NCI-H2196 treated with DMSO at 0.1 percent for 48 hours (cell line): Measurements from ENCODE around the gene SAMD7.

ENCODE experiments used
- DNase-seq: peaks from one replicate; lab custom pipeline; 2025; ENCODE audit not compliant: unreplicated experiment; lab: John Stamatoyannopoulos, UW

The SAMD7 gene, protein sequence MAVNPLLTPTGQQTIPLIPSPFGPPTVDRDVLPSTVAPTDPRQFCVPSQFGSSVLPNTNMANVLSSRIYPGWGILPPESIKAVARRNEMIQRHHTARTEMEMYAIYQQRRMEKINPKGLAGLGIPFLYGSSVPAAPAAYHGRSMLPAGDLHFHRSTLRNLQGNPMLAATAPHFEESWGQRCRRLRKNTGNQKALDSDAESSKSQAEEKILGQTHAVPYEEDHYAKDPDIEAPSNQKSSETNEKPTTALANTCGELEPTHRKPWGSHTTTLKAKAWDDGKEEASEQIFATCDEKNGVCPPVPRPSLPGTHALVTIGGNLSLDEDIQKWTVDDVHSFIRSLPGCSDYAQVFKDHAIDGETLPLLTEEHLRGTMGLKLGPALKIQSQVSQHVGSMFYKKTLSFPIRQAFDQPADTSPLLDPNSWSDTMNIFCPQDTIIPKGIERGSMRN

DNA sequence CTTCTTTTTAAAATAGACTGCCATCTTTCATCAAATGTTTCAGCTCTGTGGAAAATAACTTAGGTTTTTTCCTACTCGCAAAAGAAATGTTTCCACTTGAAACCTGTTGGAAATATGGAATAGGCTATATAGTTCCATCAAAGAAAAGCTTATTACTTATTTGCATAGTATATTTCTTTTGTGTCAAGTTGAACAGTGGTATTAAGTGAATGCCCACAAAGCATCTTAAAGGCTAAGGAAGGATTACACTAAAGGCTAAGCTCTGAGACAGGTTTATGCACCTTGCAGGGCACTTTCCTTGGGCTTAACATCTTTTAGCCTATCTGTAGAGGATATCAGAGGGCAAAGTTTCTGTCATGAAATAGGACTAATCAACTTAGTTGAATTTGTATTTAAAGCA, at the start of gene SAMD7:
SAMD7 (plus strand) TSS at position 301 of the 400 bp plus-strand sequence. CDS start 7,927 bp downstream, outside the sequence.
- DNase-seq, result no peak

DNA sequence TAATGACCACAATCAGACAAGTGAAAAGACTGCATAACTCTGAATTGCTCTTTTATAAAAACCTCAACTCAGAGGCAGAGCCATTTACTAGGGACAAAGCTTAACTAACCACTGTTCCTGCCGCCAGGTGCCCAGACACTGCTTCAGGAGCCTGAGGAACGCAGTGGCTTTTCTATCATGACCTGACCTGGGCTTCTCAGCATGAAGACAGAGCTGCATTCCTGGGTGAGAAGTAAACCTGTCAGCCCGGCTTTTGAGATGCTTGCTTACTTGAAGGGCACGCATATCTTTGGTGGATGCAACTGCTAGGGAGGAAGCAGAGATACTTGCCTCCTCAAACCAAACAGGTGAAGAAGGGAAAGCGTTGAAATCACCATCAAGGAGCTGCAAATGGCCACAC, 49.5 kb upstream of the SAMD7 start:
- no peak for DNase-seq

DNA sequence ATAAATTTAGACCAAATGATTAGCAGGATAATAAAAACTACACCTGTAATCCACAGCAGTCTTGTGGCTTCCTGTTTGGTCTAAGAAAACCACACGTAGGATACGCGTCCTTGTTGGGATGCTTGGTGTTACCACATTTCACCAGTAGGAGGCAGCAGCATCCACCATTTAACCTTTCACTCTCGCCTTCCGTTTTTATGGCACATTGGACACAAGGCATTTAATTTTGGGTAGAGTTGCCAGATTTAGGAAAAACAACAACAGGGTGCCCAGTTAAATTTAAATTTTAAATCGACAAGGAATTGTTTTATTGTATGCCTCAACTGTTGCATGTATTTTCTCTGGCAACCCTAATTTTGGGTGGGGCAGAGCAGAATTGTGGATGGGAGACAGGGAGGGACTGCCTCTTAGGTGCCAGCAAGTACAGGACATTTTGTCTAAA, 47.9 kb upstream of the SAMD7 start:
- peak; percentile 40 for DNase-seq

DNA sequence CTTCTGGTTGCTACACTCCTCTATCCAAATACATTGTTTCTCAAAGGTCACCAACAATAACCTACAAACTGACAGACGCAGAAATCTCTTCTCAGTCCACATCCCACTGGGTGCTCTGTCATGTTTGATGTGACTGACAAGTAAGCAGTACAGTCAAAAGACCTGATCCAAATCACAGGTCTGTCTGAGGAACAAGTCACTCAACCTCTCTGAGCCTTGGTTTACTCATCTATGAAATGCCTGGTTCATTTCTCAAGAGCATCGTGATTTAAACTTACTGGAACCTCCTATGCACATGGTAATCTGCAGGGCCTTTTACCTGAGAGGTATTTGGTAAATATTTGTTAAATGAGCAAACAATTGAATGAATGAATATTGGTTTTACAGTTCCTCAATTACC, 47.1 kb upstream of the SAMD7 start:
- no peak for DNase-seq

DNA sequence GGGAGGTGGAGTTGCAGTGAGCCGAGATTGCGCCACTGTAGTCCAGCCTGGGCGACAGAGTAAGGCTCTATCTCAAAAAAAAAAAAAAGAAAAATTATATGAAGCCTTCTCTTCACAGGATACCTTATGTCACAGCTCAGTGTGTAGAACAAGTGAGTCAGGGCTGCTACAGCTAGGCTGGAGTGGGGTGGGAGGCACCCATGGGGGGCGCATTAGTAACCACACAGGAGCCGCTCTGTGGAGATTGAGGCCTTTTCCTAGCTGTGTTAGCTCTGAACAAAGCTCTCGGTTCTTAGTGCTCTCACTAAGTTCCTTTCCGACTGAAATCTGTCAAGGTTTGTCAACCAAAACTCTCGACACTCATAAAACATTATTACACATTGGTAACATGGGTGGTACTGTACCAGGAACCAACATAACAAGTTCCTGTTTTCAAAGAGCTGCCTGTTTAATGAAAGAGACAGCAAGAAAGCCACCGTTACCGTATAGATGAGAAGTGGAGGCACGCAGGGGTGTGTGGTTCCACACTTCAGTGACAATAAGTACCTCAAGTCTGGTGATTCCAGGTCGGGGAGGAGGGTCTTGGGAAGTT, 46.1 kb upstream of the SAMD7 start:
- DNase-seq, result no peak

DNA sequence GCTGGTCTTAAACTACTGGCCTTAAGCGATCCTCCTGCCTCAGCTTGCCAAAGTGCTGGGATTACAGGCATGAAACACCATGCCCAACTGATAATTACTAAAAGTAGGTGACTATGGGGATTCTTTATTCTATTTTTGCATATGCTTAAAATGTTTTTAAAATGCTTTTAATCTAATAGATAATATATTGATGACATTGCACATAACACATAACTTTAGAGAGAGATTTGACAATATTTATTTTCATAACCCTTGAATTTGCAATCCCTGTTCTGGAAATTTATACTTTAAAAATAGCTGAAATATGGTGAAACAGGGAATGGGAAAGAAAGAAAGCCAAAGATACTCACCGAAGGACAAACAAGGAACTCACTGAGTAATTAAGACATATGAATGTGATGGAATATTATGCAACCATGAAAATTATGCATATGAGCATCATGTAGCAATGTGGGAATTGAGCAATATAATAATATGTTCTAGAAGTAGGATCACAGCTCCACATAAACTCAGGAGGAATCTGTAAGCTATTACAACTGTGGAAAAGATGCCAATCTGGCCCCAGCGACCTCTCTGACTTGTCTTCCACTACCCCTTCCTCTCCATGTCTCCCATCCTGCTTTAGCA, 43.7 kb upstream of the SAMD7 start:
- no peak for DNase-seq

DNA sequence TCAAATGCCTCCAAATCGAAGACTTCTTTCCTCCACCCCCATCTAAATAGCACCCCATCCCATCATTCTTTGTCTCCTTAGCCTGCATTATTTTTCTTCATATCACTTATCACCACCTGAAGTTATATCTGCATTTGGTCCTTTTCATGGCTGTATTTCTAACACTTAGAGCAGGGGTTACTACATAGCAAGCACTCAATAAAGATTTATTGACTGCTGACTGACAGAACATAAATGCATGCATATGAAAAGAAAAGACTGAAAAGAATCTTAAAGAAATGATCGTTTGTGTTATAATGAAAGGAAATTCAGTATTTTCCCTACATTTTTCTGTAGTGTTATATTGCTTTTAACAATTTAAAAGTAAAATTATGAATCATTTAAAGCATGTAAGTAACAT, 43.0 kb upstream of the SAMD7 start:
- DNase-seq, result no peak

DNA sequence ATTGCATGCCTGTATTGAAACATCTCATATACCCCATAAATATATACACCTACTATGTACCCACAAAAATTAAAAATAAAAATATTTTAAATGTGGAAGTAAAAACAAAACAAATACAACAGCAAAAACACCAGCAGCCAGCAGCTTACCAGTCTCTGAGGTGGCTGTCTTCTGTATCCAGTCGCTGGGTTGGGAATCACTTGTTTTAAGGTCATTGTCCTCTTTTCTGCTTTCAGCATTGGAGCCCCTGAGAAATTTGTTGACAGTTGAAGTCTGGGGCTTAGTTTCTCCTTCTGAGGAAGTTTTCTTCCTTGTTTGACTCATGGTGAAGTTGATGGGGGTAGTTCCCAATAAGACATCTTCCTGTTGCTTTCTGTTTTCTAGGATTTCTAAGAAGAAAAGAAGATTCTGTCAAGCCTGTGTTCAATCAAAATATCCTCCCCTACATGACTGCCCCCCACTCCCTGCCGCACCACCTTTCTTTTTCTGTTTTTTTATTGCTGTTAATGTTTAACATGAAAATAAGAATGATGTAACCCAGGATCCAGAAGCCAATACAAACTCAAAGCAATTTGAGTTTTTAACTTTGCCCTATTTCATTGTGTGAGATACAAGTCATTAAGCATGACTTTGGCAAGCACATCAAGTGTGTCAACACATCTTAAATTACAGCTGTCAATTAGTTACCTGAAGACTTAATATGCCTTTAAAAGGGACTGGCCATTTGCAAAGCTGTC, 41.7 kb upstream of the SAMD7 start, which contains the start of gene LRRC31:
LRRC31 (minus strand) TSS at position 452 of the 737 bp plus-strand sequence; CDS start at position 324, 128 bp downstream.
- no peak for DNase-seq

DNA sequence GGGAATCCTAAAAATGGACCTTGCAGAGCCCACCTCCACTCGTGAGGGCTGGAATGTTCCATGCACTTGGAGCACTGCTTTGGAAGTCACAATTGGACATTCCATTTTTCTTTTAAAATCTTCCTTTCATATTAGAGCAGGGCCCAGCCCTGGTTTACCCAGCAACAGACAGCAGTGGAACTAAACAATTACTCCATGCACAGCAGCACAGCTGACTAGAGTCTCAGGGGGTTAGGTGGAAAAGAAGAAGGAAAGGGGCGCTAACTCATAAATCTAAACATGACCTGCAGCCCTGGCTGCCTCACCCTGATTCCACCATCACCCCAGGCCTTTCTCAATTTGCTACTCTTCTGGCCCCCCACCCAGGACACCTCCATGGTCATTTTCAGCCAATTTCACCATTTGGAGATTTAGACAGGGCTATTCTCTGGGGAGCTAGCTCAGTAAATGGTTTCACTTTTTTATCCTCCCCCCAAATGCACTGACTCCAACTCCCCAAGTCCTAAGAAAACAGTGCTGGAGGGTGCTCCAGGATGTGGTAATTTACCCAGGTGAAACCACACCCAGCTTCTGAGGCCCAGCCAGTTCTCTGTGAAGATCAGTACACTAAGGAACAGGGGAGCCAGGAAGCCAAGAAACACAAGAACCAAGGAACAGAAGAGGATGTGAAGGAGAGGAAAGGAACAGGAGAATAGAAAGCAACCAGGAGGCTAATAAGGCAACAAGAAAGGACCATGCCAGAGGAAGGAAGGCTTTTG, 40.1 kb upstream of the SAMD7 start:
- DNase-seq, result no peak

DNA sequence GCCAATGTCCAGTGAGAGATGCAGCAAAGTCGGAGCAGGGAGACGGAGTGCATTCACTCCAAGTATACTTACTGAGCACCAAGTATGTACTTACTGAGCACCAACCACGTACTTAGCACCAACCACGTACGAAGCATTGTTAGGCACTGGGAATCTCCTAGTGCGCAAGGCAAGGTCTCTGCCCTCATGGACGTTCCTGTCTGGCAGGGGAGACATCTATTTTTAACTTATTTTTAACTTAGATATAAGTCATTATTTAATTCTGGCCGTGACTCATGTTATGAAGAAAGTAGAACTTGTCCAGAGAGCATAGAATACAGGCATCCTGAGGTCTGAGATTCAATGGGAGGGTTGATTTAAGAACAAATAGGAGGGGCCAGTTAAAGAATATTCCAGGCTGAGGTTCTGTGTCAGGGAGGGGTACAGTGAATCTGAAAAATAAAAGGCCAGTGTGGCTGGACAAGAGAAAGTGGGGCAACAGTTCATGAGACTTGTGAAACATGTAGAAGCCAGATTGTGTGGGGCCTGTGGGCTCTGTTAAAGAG, 32.3 kb upstream of the SAMD7 start:
- no peak for DNase-seq

DNA sequence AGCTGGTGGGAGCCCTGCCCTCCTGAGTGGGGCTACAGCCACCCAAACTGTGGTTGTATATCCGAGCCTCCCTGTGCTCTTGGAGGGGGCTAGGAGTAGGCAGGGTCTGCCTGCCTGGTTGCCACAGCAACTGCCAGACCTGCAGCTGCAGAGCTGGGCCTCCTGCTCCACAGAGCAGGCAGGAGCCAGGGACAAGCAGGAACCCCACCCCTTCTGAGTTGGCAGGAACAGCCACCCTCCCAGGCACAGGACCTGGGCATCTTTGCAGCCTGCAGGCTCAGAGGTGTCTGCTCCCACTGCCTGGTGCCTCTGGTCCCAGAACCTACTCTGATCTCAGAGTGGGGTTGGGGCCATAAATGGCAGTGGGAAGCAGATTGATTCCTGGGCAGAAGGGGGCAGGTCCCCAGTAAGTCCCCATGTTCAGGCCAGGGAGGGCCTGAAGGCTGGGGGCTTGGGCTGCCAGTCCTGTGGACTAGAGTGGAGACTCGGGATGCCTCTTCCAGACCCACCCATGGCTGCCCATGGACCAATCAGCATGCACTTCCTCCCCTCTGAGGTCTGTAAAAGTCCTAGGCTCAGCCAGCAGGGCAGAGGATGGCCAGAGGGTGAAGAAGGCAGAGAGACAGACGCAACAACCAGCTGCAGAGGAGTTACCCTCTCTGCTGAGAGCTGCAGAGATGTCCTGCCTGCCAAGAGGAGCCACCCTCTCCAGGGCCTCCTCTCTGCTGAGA, 31.4 kb upstream of the SAMD7 start:
- no peak for DNase-seq

DNA sequence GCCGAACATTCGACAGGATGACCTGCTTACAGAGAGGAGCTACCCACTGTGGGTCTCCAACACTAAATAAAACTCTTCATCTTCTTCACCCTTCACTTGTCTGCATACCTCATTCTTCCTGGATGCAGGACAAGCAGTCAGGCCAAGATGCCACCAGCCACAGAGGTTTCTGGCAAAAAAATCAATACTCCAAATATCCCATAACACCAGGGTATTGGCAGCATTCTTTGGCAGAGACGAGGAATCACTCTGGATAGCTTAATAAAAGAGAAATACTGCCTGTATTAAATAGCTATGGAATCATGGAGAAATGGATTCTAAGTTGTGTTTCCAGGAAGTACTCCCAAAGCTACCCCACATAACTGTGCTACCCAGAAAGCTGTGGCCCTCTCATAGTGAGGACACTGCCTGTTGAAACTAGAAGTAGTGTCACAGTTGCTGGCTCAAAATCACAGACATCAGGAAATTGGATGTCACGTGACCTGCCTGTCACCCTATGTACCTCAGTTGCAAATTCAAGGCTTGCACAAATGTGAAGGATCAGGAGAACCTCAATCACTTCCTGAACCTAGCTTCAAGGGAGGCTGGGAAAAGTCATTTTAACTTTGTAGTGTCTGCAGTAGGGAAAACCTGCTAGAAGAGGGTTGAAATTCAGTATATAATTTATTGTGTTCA, 30.7 kb upstream of the SAMD7 start:
- no peak for DNase-seq

DNA sequence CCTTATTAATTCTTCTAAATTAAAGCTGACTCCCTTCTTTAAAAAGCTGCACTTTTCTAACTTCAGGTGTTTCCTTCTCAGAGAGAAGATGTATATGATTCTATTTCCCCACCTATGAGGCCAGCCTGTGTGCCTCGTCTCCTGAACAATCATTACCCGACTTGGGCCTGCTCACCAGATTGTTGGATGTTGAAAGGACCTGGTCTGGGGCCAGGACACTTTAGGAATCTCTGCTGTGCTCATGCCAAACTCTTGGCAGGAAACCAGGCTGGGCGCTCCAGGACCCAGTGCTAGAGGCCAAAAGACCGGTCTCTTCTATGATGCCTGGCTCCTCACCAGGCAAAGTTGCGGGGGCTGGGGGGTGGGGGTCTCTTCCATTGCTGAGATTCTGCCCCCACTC, 24.7 kb upstream of the SAMD7 start:
- DNase-seq, result peak; percentile 34

DNA sequence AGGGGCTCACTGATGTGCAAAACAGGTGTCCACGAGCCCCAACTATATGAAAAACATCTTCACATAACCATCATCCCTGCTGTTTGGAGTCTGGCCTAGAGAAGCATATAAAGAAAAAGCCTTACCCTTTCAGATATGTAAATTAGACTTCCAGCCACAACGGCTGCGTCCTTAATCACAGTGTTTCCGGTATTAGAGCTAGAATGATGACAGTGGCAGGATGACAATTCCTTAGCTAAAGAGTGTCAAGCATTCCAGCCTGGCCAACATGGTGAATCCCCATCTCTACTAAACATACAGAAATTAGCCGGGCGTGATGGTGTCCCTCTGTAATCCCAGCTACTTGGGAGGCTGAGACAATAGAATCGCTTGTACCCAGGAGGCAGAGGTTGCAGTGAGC, 19.5 kb upstream of the SAMD7 start:
- no peak for DNase-seq

DNA sequence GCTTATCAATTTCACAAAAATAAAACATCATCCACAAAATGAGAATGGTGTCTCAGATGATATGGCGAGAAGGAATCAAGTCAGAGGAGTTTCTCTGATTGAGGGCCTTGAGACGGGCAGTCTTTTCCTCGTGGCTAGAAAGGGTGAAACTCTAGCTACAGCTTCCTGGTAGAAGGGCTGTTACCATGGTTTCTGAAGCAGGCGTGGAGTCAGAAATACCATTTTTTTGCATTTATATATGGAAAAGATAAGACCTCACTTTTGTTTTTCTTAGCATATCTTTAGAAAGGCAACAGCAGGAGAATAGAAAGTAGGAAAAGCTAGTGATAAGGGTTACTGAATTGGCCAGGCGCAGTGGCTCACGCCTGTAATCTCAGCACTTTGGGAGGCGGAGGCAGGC, 17.3 kb upstream of the SAMD7 start:
- no peak for DNase-seq

DNA sequence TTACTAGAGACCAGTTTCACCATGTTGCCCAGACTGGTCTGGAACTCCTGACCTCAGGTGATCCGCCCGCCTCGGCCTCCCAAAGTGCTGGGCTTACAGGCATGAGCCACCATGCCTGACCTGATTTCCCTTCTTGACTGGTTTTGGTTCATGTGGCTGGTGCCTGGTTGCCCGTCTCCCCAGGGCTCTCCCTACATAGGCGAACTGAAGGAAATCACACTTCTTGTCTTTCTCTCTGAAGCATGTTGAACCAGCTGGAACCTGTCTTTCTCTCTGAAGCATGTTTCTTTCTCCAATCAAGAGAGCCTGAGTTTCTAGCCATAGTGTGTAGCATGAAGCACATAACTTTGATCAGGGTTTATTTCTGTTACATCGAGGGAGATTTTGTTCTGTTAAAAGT, 16.3 kb upstream of the SAMD7 start:
- no peak for DNase-seq

DNA sequence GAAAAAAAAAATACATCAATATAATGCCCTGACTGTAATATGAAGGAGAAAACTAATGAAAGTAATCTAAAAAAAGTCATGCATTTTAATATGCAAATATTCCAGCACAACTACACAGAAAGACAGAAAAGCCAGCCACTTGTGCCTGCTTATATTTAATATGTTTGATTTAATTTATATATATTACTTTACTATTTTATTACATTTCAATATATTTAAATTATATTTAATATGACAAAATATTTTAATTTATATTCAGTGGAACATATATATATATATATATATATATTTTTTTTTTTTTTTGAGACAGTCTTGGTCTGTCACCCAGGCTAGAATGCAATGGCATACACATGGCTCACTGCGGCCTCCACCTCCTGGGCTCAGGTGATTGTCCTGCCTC, 14.1 kb upstream of the SAMD7 start:
- DNase-seq, result no peak

DNA sequence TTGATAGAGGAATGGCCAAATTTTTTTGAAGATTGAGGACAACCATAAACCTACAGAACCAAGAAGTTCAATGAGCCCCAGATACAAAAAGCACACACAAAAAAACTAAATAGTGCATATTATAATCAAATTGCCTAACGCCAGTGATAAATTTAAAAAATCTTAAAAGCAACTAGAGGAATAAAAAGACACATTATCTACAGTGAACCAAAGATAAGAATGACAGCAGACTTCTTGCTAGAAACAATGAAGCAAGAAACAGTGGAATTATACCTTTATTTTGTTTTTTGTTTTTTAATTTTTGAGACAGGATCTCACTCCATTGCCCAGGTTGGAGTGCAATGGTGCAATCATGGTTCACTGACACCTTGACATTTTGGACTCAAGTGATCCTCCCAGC, 9.9 kb upstream of the SAMD7 start:
- no peak for DNase-seq

DNA sequence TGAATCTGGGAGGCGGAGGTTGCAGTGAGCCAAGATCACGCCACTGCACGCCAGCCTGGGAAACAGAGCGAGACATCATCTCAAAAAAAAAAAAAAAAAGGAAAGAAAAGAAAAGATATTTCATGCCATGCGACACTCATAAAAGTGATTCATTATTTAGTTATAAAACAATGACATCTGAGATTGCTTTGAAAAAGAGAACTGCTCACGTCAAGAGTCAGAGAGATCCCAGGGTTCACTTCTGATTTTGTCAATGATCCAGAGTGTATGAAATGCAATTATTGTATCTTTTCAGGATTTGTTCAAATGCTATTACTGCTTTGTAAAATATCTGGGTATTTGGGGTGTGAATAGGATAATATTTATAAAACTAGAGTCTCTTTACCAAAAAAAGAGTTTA, 6.0 kb upstream of the SAMD7 start:
- DNase-seq, result no peak
